Neural cell (in vitro differentiated cells): ENCODE results near the gene MPC2. TPM values are rescaled to one million over a fixed set of nuclear protein-coding genes. Genes with fewer than 3 reads are reported as not detected.
"Not testable (repeated sequence)": the region's sequence is repeated elsewhere in the genome, so short reads cannot be mapped to it uniquely, and the experiment has no call there.

Source experiments
- H2AFZ ChIP-seq: fragments of 200-600, 300-800 bp; sonication (generic), shearing (Covaris generic); 2 replicates; pipeline ENCODE4 v1.6.0; 2014; ENCODE audit warnings: low read depth, mild to moderate bottlenecking, antibody characterized with exemption, low read length, moderate library complexity
- H3F3A ChIP-seq: fragments of 200-600 bp; shearing (Covaris generic); 2 replicates; pipeline ENCODE4 v1.6.1; 2016; ENCODE audit warnings: mild to moderate bottlenecking, moderate library complexity, mixed read lengths, antibody characterized with exemption, low read length; ENCODE audit not compliant: insufficient read depth, poor library complexity, severe bottlenecking
- H3K27ac ChIP-seq: fragments of 200-600, 300-800 bp; sonication (generic), shearing (Covaris generic); 2 replicates; pipeline ENCODE4 v1.5.1; 2014; ENCODE audit warnings: mild to moderate bottlenecking, low read length, moderate library complexity
- H3K27me3 ChIP-seq: fragments of 300-800, 200-600 bp; sonication (generic), shearing (Covaris generic); 2 replicates; pipeline ENCODE4 v1.6.0; 2014; ENCODE audit warnings: mild to moderate bottlenecking, low read depth, low read length, moderate library complexity; ENCODE audit not compliant: insufficient read depth
- H3K36me3 ChIP-seq: fragments of 300-800, 200-600 bp; sonication (generic), shearing (Covaris generic); 2 replicates; pipeline ENCODE4 v1.5.1; 2014; ENCODE audit warnings: mild to moderate bottlenecking, antibody characterized with exemption, low read length, moderate library complexity; ENCODE audit not compliant: insufficient read depth
- H3K4me2 ChIP-seq: fragments of 300-800, 200-600 bp; sonication (generic), shearing (Covaris generic); 2 replicates; pipeline ENCODE4 v1.6.0; 2014; ENCODE audit warnings: mild to moderate bottlenecking, low read length
- H3K4me3 ChIP-seq: fragments of 300-800, 200-600 bp; sonication (generic), shearing (Covaris generic); 2 replicates; pipeline ENCODE4 v1.5.1; 2014; ENCODE audit warnings: mild to moderate bottlenecking, low read length, moderate library complexity
- H3K79me2 ChIP-seq: fragments of 200-600 bp; shearing (Covaris generic); replicated peaks from 2 replicates; pipeline ENCODE4 v1.6.0; 2014; ENCODE audit warnings: mild to moderate bottlenecking, low read length, moderate library complexity; ENCODE audit not compliant: insufficient read depth
- H3K9ac ChIP-seq: fragments of 300-800, 200-600 bp; sonication (generic), shearing (Covaris generic); 2 replicates; pipeline ENCODE4 v1.6.1; 2016; ENCODE audit warnings: mild to moderate bottlenecking, low read length, mixed read lengths
- H3K9me2 ChIP-seq: fragments of 200-600 bp; shearing (Covaris generic); 2 replicates; pipeline ENCODE4 v1.6.1; 2016; ENCODE audit warnings: mild to moderate bottlenecking, low read length, mixed read lengths; ENCODE audit not compliant: insufficient read depth
- H3K9me3 ChIP-seq: fragments of 200-600, 300-800 bp; sonication (generic), shearing (Covaris generic); 2 replicates; pipeline ENCODE4 v1.6.1; 2016; ENCODE audit warnings: mild to moderate bottlenecking, mixed run types, low read length, moderate library complexity, mixed read lengths
- H4K20me1 ChIP-seq: fragments of 200-600 bp; shearing (Covaris generic); 2 replicates; pipeline ENCODE4 v1.6.1; 2016; ENCODE audit warnings: mild to moderate bottlenecking, mixed run types; ENCODE audit not compliant: insufficient read depth
- polyA plus RNA-seq: library from polyadenylated mRNA; depleted of rRNA; stranded (reverse); fragments of >200 nt; gene quantifications from 2 replicates; pipeline ENCODE4 v1.2.3, GENCODE V29; 2014

MPC2 gene
- polyA plus RNA-seq, 1 donor from 2014 or later, result 104 TPM

DNA sequence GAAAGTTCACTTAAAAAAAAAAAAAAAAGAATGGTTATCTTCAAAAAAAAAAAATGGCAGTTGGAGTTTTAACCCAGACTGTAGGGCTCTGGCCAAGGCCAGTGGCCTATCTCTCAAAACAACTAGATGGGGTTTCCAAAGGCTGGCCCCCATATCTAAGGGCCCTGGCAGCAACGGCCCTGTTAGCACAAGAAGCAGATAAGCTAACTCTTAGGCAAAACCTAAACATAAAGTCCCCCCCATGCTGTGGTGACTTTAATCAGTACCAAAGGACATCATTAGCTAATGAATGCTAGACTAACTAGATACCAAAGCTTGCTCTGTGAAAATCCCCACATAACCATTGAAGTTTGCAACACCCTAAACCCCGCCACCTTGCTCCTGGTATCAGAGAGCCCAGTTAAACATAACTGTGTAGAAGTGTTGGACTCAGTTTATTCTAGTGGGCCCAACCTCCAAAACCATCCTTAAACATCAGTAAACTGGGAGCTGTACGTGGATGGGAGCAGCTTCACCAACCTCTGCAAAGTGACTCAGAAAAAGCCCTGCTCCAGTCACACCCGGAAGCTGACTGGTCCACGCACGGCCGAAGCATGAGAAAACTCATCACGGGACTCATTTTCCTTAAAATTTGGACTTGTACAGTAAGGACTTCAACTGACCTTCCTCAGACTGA, 70.0 kb downstream of the MPC2 start:
- not testable (repeated sequence) for H3K79me2 ChIP-seq, H3K9me3 ChIP-seq, H3K9ac ChIP-seq, H3K27ac ChIP-seq, H4K20me1 ChIP-seq, H3K9me2 ChIP-seq, H3K27me3 ChIP-seq, H2AFZ ChIP-seq, H3K4me2 ChIP-seq, H3K4me3 ChIP-seq, H3K36me3 ChIP-seq, H3F3A ChIP-seq

Other genes starting within 250 kb of the MPC2 start
- gene MPZL1, start 215.1 kb downstream of the MPC2 start, polyA plus RNA-seq, result 167 and 191 TPM in 2 replicates
- gene ADCY10, start 22.9 kb downstream of the MPC2 start, polyA plus RNA-seq, result 0.09 and 0.22 TPM in 2 replicates
- gene DCAF6, start 389 bp downstream of the MPC2 start, polyA plus RNA-seq, result 37.2 and 44.8 TPM in 2 replicates
- 39.0 and 45.5 TPM in 2 replicates for gene GPR161, start 199.9 kb upstream of the MPC2 start, polyA plus RNA-seq
- gene TIPRL, start 241.9 kb upstream of the MPC2 start, polyA plus RNA-seq, result 98.1 and 131 TPM in 2 replicates